SK-N-SH (cell line): Measurements from ENCODE around the gene SLC25A28. TPM values are rescaled to one million over a fixed set of nuclear protein-coding genes. Genes with fewer than 3 reads are reported as not detected.

Source experiments
- CTCF ChIA-PET: fragments of 300-600, 350-600 bp; formaldehyde crosslinking; extraction: SDS; loops from one replicate; lab custom pipeline; 2021; lab: Yijun Ruan, JAX
- POLR2A ChIA-PET: fragments of 350-600 bp; sonication (Branson Sonifier 250); formaldehyde crosslinking; extraction: SDS; loops from one replicate; lab custom pipeline; 2020; ENCODE audit warnings: antibody characterized with exemption, inconsistent platforms; lab: Yijun Ruan, JAX
- DNase-seq: peaks from one replicate; pipeline ENCODE4 v3.0.0; 2012
- H2AFZ ChIP-seq: fragments of 200-600 bp; sonication (generic); 2 replicates; pipeline ENCODE4 v1.8.1; 2016; ENCODE audit warnings: antibody characterized with exemption, mild to moderate bottlenecking, low read depth
- H3F3A ChIP-seq: fragments of 200-600 bp; sonication (generic); replicated peaks from 2 replicates; pipeline ENCODE3; 2016; ENCODE audit warnings: antibody characterized with exemption, mild to moderate bottlenecking; ENCODE audit not compliant: insufficient read depth
- H3K27ac ChIP-seq, 2 experiments: fragments of 200-500 bp in 1 of 2; fragments of 200-600 bp in 1 of 2; sonication (Bioruptor generic) in 1 of 2; sonication (generic), shearing (Covaris generic) in 1 of 2; 2 replicates each; pipeline versions ENCODE4 v1.5.1 to v1.6.1; 2014 to 2016; ENCODE audit warnings: low read depth in 2 of 2, inconsistent platforms in 1 of 2, low read length in 1 of 2, mild to moderate bottlenecking in 1 of 2, mixed read lengths in 1 of 2
- H3K27me3 ChIP-seq: fragments of 200-600 bp; sonication (generic), shearing (Covaris generic); 2 replicates; pipeline ENCODE4 v1.6.1; 2016; ENCODE audit warnings: mixed run types; ENCODE audit not compliant: insufficient read depth
- H3K36me3 ChIP-seq, 2 experiments: fragments of 200-500 bp in 1 of 2; fragments of 200-600 bp in 1 of 2; sonication (Bioruptor generic) in 1 of 2; sonication (generic) in 1 of 2; replicated peaks in 1 of 2; 2 replicates each; pipeline versions ENCODE3 to v1.5.1; 2014 to 2016; ENCODE audit warnings: low read length in 1 of 2, mild to moderate bottlenecking in 1 of 2; ENCODE audit not compliant: insufficient read depth in 2 of 2, control insufficient read depth in 1 of 2
- H3K4me1 ChIP-seq, 2 experiments: fragments of 200-500 bp in 1 of 2; fragments of 200-600 bp in 1 of 2; sonication (Bioruptor generic) in 1 of 2; sonication (generic), shearing (Covaris generic) in 1 of 2; 2 replicates each; pipeline versions ENCODE4 v1.5.1 to v1.6.1; 2014 to 2016; ENCODE audit warnings: low read depth in 1 of 2, low read length in 1 of 2, mixed run types in 1 of 2; ENCODE audit not compliant: insufficient read depth in 2 of 2, control insufficient read depth in 1 of 2
- H3K4me2 ChIP-seq: fragments of 200-600 bp; sonication (generic), shearing (Covaris generic); 2 replicates; pipeline ENCODE4 v1.6.1; 2017; ENCODE audit warnings: mixed run types
- H3K4me3 ChIP-seq, 2 experiments: fragments of 200-500 bp in 1 of 2; fragments of 200-600 bp in 1 of 2; sonication (Bioruptor generic) in 1 of 2; sonication (generic), shearing (Covaris generic) in 1 of 2; 2 replicates each; pipeline versions ENCODE4 v1.5.1 to v1.8.1; 2014 to 2016; ENCODE audit warnings: low read depth in 2 of 2, inconsistent platforms in 1 of 2, low read length in 1 of 2, mild to moderate bottlenecking in 1 of 2, mixed read lengths in 1 of 2, moderate library complexity in 1 of 2
- H3K79me2 ChIP-seq: fragments of 200-600 bp; sonication (generic); 2 replicates; pipeline ENCODE4 v1.8.1; 2017; ENCODE audit warnings: mild to moderate bottlenecking; ENCODE audit not compliant: insufficient read depth
- H3K9ac ChIP-seq: fragments of 200-600 bp; sonication (generic); 2 replicates; pipeline ENCODE4 v1.6.1; 2017; ENCODE audit warnings: mixed run types
- H3K9me2 ChIP-seq: fragments of 200-600 bp; sonication (generic); 2 replicates; pipeline ENCODE4 v1.6.1; 2017; ENCODE audit warnings: mixed run types
- H3K9me3 ChIP-seq: fragments of 200-600 bp; sonication (generic); 2 replicates; pipeline ENCODE4 v1.6.1; 2017; ENCODE audit warnings: mixed run types, mild to moderate bottlenecking, moderate library complexity
- H4K20me1 ChIP-seq: fragments of 200-600 bp; sonication (generic); 2 replicates; pipeline ENCODE4 v1.6.1; 2017; ENCODE audit warnings: mild to moderate bottlenecking, mixed run types; ENCODE audit not compliant: insufficient read depth
- CTCF ChIP-seq: fragments of 200-600 bp; sonication (generic); IDR thresholded peaks from 2 replicates; pipeline ENCODE4 v1.6.1; 2017; ENCODE audit warnings: antibody characterized with exemption, mild to moderate bottlenecking, moderate library complexity
- ELF1 ChIP-seq: IDR thresholded peaks from 2 replicates; pipeline ENCODE4 v1.4.0; 2012
- EZH2phosphoT487 ChIP-seq: fragments of 200-600 bp; sonication (generic); IDR thresholded peaks from 2 replicates; pipeline ENCODE4 v1.6.1; 2017; ENCODE audit warnings: low read depth, mixed run types, mild to moderate bottlenecking, antibody characterized with exemption, moderate library complexity, borderline replicate concordance
- FOXM1 ChIP-seq: IDR thresholded peaks from 2 replicates; pipeline ENCODE4 v1.4.0; 2012; ENCODE audit warnings: low read depth, mild to moderate bottlenecking
- GABPA ChIP-seq: IDR thresholded peaks from 2 replicates; pipeline ENCODE4 v1.4.0; 2012; ENCODE audit warnings: low read depth, mild to moderate bottlenecking
- JUND ChIP-seq: IDR thresholded peaks from 2 replicates; pipeline ENCODE4 v1.4.0; 2012
- MAX ChIP-seq: IDR thresholded peaks from 2 replicates; pipeline ENCODE4 v1.4.0; 2012; ENCODE audit warnings: low read depth
- NRF1 ChIP-seq: IDR thresholded peaks from 2 replicates; pipeline ENCODE4 v1.6.1; 2012; ENCODE audit warnings: low read depth, mild to moderate bottlenecking, low read length
- POLR2AphosphoS5 ChIP-seq: IDR thresholded peaks from 2 replicates; pipeline ENCODE4 v1.6.1; 2012; ENCODE audit warnings: low read depth, low read length
- RCOR1 ChIP-seq: fragments of 150-350 bp; IDR thresholded peaks from 2 replicates; pipeline ENCODE4 v1.6.1; 2017; ENCODE audit warnings: antibody characterized with exemption, low read length
- RFX5 ChIP-seq: IDR thresholded peaks from 2 replicates; pipeline ENCODE4 v1.6.1; 2012; ENCODE audit warnings: mild to moderate bottlenecking, improper control_type of control experiment, low read length
- RXRA ChIP-seq: IDR thresholded peaks from 2 replicates; pipeline ENCODE4 v1.4.0; 2012; ENCODE audit warnings: low read depth, mild to moderate bottlenecking, borderline replicate concordance
- SIN3A ChIP-seq: IDR thresholded peaks from 2 replicates; pipeline ENCODE4 v1.6.1; 2012; ENCODE audit warnings: low read depth, mild to moderate bottlenecking, low read length, moderate library complexity, borderline replicate concordance
- SMC3 ChIP-seq: IDR thresholded peaks from 2 replicates; pipeline ENCODE4 v1.6.1; 2012; ENCODE audit warnings: low read depth, low read length, improper control_type of control experiment
- TAF1 ChIP-seq: IDR thresholded peaks from 2 replicates; pipeline ENCODE4 v1.6.1; 2012; ENCODE audit warnings: low read depth, mild to moderate bottlenecking, low read length, moderate library complexity, borderline replicate concordance
- YY1 ChIP-seq: IDR thresholded peaks from 2 replicates; pipeline ENCODE4 v1.4.0; 2012; ENCODE audit warnings: low read depth, mild to moderate bottlenecking
- WGBS: methylation state at CpG from one replicate; pipeline ENCODE4 v1.1.6; 2017; ENCODE audit warnings: low lambda C conversion rate; 5-methylcytosine and 5-hydroxymethylcytosine counted together
- polyA plus RNA-seq, 3 experiments: library from polyadenylated mRNA; depleted of rRNA; stranded (reverse); fragments of >200 nt; gene quantifications; 2 replicates each; pipeline ENCODE4 v1.2.3, GENCODE V29; 2012
- TF ChIP-seq, protein P1 (sequence below): IDR thresholded peaks from 2 replicates; pipeline ENCODE4 v1.4.0; 2012; ENCODE audit warnings: low read depth, borderline replicate concordance
- TF ChIP-seq, protein P2 (sequence below): IDR thresholded peaks from 2 replicates; pipeline ENCODE4 v1.6.1; 2012; ENCODE audit warnings: mild to moderate bottlenecking, low read depth, low read length, moderate library complexity

Gene SLC25A28
- polyA plus RNA-seq, 1 of the 3 experiments (the other 2 are of a cell fraction): 23.8 TPM

DNA sequence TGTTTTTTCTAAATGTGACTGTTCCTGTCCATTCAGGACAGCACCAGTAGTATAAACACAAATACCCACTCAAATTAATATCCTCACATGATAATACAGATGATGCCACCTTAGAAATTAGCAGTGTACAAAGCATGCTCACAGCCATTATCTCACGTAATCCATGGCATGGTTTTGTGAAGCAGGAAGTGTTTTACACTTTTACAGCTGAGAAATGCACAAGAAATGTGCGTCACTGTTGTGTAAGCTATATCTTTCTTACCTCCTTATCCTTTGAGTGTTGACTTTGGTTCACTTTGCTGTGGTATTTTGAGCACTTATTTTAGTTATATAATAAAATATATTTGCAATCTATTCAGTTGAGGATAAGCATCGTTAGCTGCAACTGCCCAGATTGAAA lies 55.9 kb downstream of the SLC25A28 start:
- CTCF ChIA-PET: interaction anchor here (1.4 kb wide), 1 partner anchor 48 kb away, joined by 4 read pairs; no protein-coding TSS in a partner anchor

More for the DNA sequence above, 55.9 kb downstream of the SLC25A28 start:
- 5% methylated on average over 3 of the region's 3 CpGs for WGBS
- no peak overlapping the region for H3K9ac ChIP-seq
- H3K4me1 ChIP-seq: no peaks in the 10 kb centered on the region
- no peak overlapping the region for H2AFZ ChIP-seq
- H3K4me3 ChIP-seq: no peak overlapping the region
- no peak for TF ChIP-seq RCOR1
- no peak for TF ChIP-seq JUND
- TF ChIP-seq ELF1: no peak
- TF ChIP-seq FOXM1: no peak
- no peak for TF ChIP-seq RXRA
- no peak for TF ChIP-seq NRF1
- TF ChIP-seq RFX5: no peak
- no peak for TF ChIP-seq TAF1
- TF ChIP-seq POLR2AphosphoS5: no peak
- TF ChIP-seq GABPA: no peak
- TF ChIP-seq MAX: no peak
- TF ChIP-seq YY1: no peak
- TF ChIP-seq EZH2phosphoT487: no peak
- TF ChIP-seq CTCF: no peak
- TF ChIP-seq, protein P1, sequence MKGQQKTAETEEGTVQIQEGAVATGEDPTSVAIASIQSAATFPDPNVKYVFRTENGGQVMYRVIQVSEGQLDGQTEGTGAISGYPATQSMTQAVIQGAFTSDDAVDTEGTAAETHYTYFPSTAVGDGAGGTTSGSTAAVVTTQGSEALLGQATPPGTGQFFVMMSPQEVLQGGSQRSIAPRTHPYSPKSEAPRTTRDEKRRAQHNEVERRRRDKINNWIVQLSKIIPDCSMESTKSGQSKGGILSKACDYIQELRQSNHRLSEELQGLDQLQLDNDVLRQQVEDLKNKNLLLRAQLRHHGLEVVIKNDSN: no peak
- TF ChIP-seq, protein P2, sequence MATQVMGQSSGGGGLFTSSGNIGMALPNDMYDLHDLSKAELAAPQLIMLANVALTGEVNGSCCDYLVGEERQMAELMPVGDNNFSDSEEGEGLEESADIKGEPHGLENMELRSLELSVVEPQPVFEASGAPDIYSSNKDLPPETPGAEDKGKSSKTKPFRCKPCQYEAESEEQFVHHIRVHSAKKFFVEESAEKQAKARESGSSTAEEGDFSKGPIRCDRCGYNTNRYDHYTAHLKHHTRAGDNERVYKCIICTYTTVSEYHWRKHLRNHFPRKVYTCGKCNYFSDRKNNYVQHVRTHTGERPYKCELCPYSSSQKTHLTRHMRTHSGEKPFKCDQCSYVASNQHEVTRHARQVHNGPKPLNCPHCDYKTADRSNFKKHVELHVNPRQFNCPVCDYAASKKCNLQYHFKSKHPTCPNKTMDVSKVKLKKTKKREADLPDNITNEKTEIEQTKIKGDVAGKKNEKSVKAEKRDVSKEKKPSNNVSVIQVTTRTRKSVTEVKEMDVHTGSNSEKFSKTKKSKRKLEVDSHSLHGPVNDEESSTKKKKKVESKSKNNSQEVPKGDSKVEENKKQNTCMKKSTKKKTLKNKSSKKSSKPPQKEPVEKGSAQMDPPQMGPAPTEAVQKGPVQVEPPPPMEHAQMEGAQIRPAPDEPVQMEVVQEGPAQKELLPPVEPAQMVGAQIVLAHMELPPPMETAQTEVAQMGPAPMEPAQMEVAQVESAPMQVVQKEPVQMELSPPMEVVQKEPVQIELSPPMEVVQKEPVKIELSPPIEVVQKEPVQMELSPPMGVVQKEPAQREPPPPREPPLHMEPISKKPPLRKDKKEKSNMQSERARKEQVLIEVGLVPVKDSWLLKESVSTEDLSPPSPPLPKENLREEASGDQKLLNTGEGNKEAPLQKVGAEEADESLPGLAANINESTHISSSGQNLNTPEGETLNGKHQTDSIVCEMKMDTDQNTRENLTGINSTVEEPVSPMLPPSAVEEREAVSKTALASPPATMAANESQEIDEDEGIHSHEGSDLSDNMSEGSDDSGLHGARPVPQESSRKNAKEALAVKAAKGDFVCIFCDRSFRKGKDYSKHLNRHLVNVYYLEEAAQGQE: no peak
- TF ChIP-seq SMC3: no peak
- TF ChIP-seq SIN3A: no peak
- H3K9me2 ChIP-seq: no peaks in the 10 kb centered on the region
- no peak overlapping the region for H3K4me2 ChIP-seq
- H3K9me3 ChIP-seq: no peaks in the 10 kb centered on the region
- no peaks in the 10 kb centered on the region for H3K79me2 ChIP-seq
- peaks cover 45% of the 10 kb centered on the region for H3K27me3 ChIP-seq
- H4K20me1 ChIP-seq: no peaks in the 10 kb centered on the region
- no peaks in the 10 kb centered on the region for H3K36me3 ChIP-seq
- POLR2A ChIA-PET: no interaction called here
- H3K27ac ChIP-seq: no peak overlapping the region
- DNase-seq: no peak
- no peaks in the 10 kb centered on the region for H3F3A ChIP-seq
